ENCODE measurements around the gene KPNA1.

GRCh38 chr3:122505676-122506075 lies 9.1 kb downstream of the KPNA1 start:
- TF ChIP-seq POLR2AphosphoS5 (IDR thresholded peaks at IDR 0.05; ENCODE audit: low read depth, low read length): no peak
- no peak for TF ChIP-seq POLR2A (IDR thresholded peaks at IDR 0.05; ENCODE audit: low read depth, low read length)
- no peak for TF ChIP-seq TAF1 (IDR thresholded peaks at IDR 0.05; ENCODE audit: low read depth, low read length)
- TF ChIP-seq PAX5 (IDR thresholded peaks at IDR 0.05; ENCODE audit: insufficient read depth, low read length, severe bottlenecking): no peak

All from GM12891 (cell line).